GM18858 (cell line): ENCODE results near the gene PALM2AKAP2.

ENCODE experiments used
- ATAC-seq: cut with Tn5 transposase; IDR thresholded peaks from one replicate; pipeline ENCODE4 v1.9.1; 2021; ENCODE audit not compliant: unreplicated experiment

The PALM2AKAP2 gene

GRCh38 chr9:109771796-109772531 is 8.0 kb upstream of the PALM2AKAP2 start:
- ATAC-seq, result no peak

DNA sequence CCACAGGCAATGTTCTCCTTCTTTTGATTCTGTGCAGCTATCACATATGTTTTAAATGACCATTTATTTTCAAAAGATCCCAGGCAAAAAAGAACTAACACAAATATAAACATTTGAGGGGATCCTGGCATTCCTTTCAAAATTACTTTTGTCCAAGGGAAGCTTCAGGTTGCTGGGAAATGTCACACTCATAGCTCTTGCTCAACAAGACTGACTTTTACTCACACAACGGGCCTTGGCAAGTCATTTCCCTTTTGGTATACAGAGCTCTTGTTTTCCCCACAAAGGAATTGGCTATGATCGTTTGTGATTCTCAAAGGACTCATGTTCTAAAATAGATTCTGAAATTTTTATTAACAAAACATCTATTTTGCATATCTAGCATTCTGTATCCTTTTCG is 4.5 kb upstream of the PALM2AKAP2 start:
- ATAC-seq, result no peak

DNA sequence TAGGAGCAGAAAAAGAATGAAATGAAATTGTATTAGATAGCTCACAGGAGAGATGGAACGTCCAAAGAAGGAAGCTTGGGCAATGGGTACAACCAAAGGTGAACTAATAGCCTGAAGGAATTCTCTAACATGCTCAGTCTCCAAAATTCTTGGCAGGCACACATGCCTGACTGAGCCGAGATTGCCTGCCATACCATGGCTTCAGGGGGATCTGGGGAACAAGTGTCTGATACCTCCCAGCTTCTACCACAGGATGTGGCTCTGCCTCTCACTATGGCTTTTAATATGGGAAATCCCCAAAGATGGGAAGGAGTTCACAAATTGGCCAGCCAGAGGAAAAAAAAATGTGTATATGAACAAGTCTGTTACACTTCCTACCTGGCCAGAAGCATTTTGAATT is 3.6 kb upstream of the PALM2AKAP2 start:
- ATAC-seq, result no peak

DNA sequence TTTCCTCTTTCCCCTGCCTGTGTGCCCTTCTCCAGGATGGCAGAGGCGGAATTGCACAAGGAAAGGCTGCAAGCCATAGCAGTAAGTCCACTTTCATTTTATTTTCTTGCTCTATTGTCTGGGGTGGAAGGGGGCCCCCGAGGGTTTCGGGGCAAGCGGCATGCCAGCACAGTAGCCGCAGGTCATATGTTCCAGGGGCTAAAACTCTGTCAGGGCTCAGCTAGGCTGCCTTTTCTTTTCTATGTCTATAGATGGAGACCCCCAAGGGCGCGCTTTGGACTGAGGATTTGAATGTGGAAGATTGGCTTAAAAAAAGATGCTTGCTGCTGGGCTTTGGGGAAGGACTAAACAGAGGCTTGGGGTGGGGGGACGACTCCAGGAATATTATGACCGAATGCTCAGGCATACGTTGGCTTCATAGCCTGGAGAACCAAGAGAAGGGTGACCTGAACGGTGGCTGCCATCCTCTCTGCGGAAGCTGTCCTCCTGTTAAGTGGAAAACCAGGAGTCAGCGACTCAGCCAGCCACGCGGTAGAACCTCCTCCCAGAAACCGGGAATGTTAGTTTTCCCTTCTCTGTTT is 545 bp downstream of the PALM2AKAP2 start:
- no peak for ATAC-seq

DNA sequence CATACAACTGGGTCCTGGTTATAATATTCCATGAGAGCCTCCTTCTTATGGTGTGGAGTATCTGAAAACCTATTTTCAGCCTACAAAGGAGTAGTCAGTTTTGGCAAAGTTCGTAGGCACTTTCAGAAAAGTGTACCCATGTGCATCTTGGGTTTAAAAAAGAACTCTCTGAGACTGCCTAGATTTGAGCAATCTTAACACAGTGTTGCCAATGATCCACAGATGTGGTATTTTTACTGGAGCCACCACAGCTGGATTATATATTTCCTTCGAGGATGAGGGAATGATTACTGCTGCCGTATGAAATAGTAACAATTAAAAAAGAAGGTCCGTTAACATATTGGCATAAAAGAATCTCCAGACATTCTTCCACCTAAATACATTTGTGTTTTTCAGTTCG is 1.1 kb downstream of the PALM2AKAP2 start:
- ATAC-seq, result no peak

GRCh38 chr9:109781541-109782197 is 1.7 kb downstream of the PALM2AKAP2 start:
- no peak for ATAC-seq

- no peak for ATAC-seq
Measured at GRCh38 chr9:109787735-109788134, 7.7 kb downstream of the PALM2AKAP2 start.

DNA sequence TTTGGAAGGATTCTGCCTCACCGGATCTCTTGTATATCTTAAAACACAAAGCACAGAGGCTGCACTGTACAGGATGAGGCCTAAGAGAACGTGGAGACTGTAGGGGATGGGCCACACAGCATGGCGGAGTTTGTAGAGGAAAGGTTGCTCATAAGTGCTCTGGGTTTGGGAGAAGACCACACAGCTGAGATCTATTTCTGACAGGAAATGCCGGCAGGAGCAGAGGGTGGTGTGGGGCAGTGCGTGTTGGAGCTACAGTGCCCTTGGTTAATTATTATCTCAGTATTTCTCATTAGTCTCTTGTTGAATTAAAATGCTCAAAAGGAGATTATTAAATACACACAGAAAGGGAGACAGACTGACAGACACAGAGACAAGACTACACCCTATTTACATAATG is 9.6 kb downstream of the PALM2AKAP2 start:
- no peak for ATAC-seq

DNA sequence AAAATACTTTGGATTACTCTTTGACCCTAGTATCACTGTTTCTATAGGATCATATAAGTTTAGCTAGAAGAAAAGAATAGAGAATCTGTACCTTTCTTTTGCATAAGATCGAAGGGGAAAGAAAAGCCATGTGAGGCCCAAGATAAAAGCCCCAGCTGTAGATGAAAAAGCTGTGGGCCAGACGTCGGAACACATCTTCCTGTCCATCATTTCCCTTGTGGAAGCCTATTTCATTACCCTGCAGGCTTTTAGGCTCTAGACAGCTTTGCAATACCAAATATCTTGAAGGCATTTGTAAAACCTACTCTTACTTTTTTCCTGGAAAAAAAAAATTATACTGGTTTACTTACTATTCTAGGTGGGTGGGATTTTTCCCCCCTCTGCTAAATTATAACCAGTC is 10.0 kb downstream of the PALM2AKAP2 start:
- ATAC-seq, result no peak

DNA sequence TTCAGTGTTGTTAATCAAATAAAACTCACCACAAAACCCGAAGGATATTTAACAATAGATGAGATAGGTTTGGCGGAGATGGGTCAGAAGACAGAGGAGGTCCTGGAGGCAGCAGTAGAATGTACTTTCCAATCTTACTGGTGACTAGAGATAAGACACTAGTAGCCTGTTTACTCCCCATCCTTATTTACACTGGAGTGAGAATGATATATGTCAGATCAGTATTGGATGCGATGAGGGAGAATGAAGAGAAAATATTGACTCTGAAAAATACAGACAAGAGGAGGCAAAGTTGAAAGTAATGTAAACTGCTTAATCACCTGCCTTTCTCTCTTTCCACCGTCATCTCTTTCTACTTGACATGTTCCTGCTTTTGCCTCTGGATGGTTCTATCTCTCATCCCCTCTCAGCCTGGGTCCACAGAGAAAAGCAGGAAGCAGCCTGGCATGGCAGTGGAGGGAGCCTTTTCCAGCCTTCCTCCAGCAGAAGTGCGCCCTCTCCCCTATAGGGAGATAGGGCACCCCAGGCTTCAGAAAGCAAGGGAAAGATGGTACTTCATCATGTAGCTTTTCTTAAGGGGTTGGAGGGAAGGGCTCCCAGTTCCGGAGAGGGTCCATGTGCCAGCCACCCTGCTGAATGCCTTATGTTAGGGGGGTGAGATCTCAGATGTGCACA is 11.1 kb downstream of the PALM2AKAP2 start:
- ATAC-seq, result no peak

DNA sequence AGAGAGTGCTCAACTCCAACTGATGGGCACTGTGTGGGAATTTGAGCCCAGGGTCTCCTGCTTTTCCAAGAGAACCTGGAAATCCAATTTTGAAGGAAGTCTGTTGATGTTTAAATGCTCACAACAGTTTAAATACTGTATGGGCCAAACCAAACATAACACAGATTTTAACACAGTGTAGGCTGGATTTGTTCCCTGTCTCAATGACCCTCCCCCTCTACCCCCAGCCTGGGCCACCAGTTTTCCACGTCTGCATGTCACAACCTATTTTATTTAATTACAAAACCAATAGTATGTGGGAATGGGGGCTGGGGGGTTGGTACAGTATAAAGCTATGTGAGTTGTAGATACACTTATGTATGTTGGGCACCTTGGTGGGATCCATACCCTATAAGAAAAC is 11.7 kb downstream of the PALM2AKAP2 start:
- ATAC-seq, result no peak

DNA sequence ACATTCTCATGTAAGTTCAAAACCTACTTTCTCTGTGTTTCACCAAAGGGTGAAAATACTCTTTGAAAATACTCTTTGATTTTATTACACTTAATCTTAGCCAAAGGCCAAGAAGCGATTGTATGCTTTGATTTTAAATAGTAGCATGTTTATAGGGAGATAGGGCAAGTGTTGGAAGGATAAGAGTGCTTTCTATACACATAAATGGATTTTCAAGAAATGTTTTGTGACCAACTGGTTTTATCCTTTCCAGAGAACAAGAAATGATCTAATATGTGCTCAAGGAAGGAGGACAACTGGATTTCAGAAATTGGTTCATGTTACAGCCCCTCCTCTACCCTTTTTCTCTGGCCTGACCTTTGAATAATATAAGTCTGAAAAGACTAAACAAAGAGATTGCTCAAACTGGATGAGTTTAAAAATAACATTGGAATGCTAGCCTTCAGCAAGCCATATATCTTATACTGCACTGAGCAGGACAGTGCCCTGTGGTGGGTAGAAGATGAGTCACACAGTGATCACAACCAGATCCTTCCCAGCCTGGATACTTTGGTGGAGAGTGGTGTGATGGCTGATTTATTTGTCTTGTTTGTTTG is 13.1 kb downstream of the PALM2AKAP2 start:
- no peak for ATAC-seq

GRCh38 chr9:109793921-109794320 is 13.9 kb downstream of the PALM2AKAP2 start:
- ATAC-seq, result no peak

- ATAC-seq, result no peak
Measured at GRCh38 chr9:109794361-109795012, 14.5 kb downstream of the PALM2AKAP2 start.

DNA sequence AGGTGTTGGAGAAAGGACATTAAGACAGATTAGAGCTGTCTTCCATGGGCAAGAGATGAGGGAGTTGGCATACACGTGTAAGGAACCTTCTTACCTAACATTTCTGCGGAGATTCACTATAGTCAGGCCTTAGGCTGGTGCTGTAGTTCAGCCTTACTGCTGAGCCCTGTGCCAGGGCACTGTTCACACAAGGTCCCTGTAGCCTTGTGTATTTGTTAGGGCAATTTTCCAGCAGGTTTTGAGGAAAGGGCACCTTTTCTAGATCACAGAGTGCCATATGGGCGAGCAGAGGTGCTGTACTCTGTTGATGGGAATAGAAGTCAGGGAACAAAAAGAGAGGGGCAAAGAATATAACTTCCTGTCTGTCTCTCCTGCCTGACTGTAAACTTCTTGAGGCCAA is 15.6 kb downstream of the PALM2AKAP2 start:
- no peak for ATAC-seq

DNA sequence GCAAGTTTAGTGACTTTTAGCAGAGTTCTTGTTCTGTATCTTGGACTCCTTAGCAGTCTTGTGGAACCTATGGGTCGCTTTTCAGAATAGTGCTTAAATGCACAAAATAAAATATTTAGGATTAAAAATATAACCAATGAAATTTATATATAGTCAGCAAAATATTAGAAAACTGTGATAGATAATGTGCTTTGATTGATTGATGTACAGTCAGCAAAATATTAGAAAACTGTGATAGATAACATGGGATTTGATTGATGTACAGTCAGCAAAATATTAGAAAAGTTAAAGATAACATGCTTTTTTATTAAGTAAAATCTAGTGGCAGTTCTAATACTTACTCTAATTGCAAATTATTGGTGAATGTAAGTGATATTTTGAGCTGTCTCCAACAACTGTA is 16.1 kb downstream of the PALM2AKAP2 start:
- ATAC-seq, result no peak

DNA sequence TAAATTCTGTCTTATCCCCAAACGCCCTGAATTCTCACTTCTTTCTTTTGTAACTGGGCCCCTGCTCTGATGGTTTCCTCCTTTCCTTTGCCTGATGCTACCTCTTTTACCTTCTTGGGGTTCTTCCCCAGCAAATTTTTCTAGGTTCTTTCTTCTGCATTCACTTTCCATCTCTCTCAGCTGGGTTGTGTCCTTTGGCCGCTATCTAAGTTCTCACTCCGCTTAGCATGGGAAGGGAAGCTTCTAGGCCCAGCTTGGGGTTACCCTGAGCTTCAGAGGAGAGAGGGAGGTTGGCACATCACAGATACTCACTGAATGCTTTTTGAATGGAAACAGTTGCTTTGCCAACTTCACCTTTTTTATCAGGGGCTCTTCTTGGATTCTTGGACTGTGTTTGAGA is 17.0 kb downstream of the PALM2AKAP2 start:
- no peak for ATAC-seq

- no peak for ATAC-seq
Measured at GRCh38 chr9:109797509-109797908, 17.5 kb downstream of the PALM2AKAP2 start.

- no peak for ATAC-seq
Measured at GRCh38 chr9:109799141-109799540, 19.1 kb downstream of the PALM2AKAP2 start.

DNA sequence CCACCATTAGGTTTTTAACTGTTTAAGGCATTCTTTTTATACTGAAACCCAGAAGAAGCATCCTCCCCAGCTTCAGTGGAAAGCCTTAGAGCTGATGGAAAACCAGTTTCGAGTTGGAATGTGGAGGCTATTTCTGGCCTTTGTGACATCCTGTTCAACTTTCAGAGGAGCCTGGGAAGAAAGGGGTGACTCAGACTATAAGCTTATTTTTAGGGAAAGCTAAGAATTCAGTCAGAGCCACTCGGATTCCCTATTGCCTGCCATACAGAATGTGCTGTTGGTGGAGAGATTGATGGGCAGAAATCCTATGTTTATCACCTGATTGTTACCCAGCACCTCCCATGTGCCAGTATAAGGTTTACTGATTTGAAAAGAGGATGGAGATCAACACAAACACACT is 19.8 kb downstream of the PALM2AKAP2 start:
- ATAC-seq, result no peak

GRCh38 chr9:109801484-109801883 is 21.5 kb downstream of the PALM2AKAP2 start:
- ATAC-seq, result no peak
